ENCODE results near the gene MDH1B.

DNA sequence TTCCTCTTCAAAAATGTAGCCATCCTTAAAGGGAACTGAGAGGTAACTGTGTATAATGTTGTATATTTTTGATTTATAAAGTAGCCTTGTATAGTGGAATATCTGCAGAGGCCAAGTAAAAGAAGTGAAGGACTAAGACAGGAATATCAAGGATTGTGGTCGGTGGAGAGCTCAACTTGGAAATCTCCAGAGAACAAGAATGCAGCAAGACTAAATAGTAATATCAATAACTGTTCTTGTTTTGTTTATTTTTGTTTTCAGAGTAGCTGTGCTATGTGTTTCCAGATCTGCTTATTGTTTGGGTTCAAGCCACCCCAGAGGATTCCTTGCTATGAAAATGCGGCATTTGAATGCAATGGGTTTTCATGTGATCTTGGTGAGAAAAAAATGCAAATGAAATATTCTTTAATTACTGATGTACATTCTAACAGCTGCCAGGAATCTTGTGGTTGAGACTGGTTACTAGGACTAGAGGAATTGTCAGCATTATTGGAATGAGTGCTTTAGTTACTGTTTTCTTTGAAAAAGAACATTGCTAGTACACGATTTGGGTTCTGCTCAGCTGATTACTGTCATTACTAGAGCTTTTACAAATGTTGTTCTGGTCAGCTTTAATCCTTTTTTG is 25.3 kb upstream of the MDH1B start:
- TF ChIP-seq, protein P1, sequence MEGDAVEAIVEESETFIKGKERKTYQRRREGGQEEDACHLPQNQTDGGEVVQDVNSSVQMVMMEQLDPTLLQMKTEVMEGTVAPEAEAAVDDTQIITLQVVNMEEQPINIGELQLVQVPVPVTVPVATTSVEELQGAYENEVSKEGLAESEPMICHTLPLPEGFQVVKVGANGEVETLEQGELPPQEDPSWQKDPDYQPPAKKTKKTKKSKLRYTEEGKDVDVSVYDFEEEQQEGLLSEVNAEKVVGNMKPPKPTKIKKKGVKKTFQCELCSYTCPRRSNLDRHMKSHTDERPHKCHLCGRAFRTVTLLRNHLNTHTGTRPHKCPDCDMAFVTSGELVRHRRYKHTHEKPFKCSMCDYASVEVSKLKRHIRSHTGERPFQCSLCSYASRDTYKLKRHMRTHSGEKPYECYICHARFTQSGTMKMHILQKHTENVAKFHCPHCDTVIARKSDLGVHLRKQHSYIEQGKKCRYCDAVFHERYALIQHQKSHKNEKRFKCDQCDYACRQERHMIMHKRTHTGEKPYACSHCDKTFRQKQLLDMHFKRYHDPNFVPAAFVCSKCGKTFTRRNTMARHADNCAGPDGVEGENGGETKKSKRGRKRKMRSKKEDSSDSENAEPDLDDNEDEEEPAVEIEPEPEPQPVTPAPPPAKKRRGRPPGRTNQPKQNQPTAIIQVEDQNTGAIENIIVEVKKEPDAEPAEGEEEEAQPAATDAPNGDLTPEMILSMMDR (IDR thresholded peaks at IDR 0.05) = no peak
- no peak for TF ChIP-seq EZH2 (IDR thresholded peaks at IDR 0.05; ENCODE audit: borderline replicate concordance, insufficient read depth, low read depth, low read length, poor library complexity, severe bottlenecking)
